Vagina (tissue), 2 donors: ENCODE measurements around the gene FOXA3. TPM values are rescaled to one million over a fixed set of nuclear protein-coding genes. Genes with fewer than 3 reads are reported as not detected.

Experiments used
- DNase-seq, 2 donors: peaks; one replicate each; pipeline ENCODE4 v3.0.0-alpha.2; 2017; ENCODE audit errors: extremely low spot score in 2 of 2
- H3K27ac ChIP-seq: fragments of 200-600 bp; sonication (generic); one replicate; pipeline ENCODE4 v1.5.1; 2019
- H3K27me3 ChIP-seq: fragments of 200-600 bp; sonication (generic); one replicate; pipeline ENCODE4 v1.5.1; 2019
- H3K36me3 ChIP-seq, 2 donors: fragments of 200-600 bp; sonication (generic); one replicate each; pipeline ENCODE4 v1.5.1; 2017 to 2019
- H3K4me1 ChIP-seq: fragments of 200-600 bp; sonication (generic); one replicate; pipeline ENCODE4 v1.5.1; 2019
- H3K4me3 ChIP-seq, 2 donors: fragments of 200-600 bp; sonication (generic); 1 replicate in 1 of 2; 2 replicates in 1 of 2; pipeline ENCODE4 v1.5.1; 2016 to 2019
- H3K9me3 ChIP-seq: fragments of 200-600 bp; sonication (generic); one replicate; pipeline ENCODE4 v1.5.1; 2019
- CTCF ChIP-seq, 3 experiments: fragments of 450-650 bp in 2 of 3; fragments of 200-600 bp in 1 of 3; sonication (generic) in 1 of 3; IDR thresholded peaks; one replicate each; pipeline ENCODE4 v1.5.1; 2017 to 2019; ENCODE audit warnings: antibody characterized with exemption in 3 of 3, mild to moderate bottlenecking in 2 of 3, moderate library complexity in 2 of 3
- POLR2A ChIP-seq, 2 donors: fragments of 450-650 bp; IDR thresholded peaks; one replicate each; pipeline ENCODE4 v1.6.1; 2017; ENCODE audit warnings: antibody characterized with exemption in 2 of 2, mild to moderate bottlenecking in 2 of 2, moderate library complexity in 2 of 2
- POLR2AphosphoS5 ChIP-seq, 2 donors: sonication (generic); formaldehyde crosslinking; IDR thresholded peaks; one replicate each; pipeline ENCODE4 v1.9.0; 2017; ENCODE audit warnings: antibody characterized with exemption in 2 of 2, mild to moderate bottlenecking in 2 of 2, low read depth in 1 of 2; ENCODE audit not compliant: insufficient read depth in 1 of 2
- intact Hi-C: fragments of 100-400 bp; cut with DNase I; formaldehyde crosslinking; loops from one replicate; pipeline ENCODE4 v1.15.1; 2023
- total RNA-seq: library from RNA; depleted of rRNA; stranded (reverse); fragments of >200 nt; gene quantifications from one replicate; pipeline ENCODE4 v1.2.3, GENCODE V29; 2016

Gene FOXA3
- total RNA-seq, 1 donor from 2014 or later: not detected

DNA sequence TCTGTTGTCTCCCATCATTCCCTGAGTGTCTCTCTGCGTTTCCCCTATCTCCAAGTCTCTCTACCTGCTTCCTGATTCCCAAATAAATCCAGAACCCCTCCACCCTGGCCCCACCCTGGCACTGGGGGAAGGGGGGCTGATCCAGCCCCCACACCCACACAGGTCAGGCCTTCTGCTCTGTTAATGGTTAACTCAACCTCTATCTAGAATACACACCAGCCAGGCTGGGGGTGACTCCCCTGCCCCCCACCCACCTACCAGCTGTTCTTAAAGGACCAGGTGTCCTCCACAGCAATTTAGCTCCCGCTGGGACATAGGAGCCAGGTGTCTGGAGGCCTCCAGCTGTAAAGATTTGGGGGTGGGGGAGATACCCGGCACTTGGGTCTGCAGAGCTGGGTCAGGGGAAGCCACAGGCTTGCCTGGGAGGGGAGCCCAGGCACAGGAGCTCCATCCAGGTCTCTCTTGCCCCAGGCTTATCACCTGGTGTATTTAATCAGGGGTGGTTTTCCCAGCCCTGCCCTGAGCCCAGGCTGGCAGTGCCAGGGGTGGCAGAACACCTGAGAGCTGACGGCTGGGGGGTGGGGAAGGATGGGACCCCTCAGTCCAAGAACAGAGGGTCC, 17.9 kb downstream of the FOXA3 start:
- H3K9me3 ChIP-seq: no peaks in the 10 kb centered on the region
- H3K36me3 ChIP-seq: no peaks in the 10 kb centered on the region
- TF ChIP-seq POLR2AphosphoS5 (IDR thresholded peaks at IDR 0.05; ENCODE audit: insufficient read depth in 1 of 2, low read depth in 1 of 2) (no peak), POLR2A (IDR thresholded peaks at IDR 0.05) (no peak), CTCF (IDR thresholded peaks at IDR 0.05) (no peak)
- no peak overlapping the region for H3K4me3 ChIP-seq
- no peaks in the 10 kb centered on the region for H3K27me3 ChIP-seq
- H3K27ac ChIP-seq: no peak overlapping the region
- intact Hi-C loops: loop anchor here (10.0 kb wide), 1 partner anchor 67 kb away; the partner anchor contains the start of gene RSPH6A
- peaks cover 38% of the 10 kb centered on the region for H3K4me1 ChIP-seq
- no peak for DNase-seq

- TF ChIP-seq CTCF (IDR thresholded peaks at IDR 0.05) (peak; percentile 49 to 70 (median 59)), POLR2AphosphoS5 (IDR thresholded peaks at IDR 0.05; ENCODE audit: insufficient read depth in 1 of 2, low read depth in 1 of 2) (peak; percentile 18 to 40), POLR2A (IDR thresholded peaks at IDR 0.05) (no peak)
- Histone ChIP-seq H3K4me3 (peak overlapping the region; percentile 21 to 32), H3K4me1 (peaks cover 36% of the 10 kb centered on the region), H3K27me3 (no peaks in the 10 kb centered on the region), H3K27ac (peak overlapping the region; percentile 60), H3K36me3 (no peaks in the 10 kb centered on the region), H3K9me3 (no peaks in the 10 kb centered on the region)
- intact Hi-C loops: loop anchor here (10.0 kb wide), 1 partner anchor 68 kb away; the partner anchor contains the start of gene RSPH6A
- no peak for DNase-seq
Observed at GRCh38 chr19:45882652-45883585, 18.8 kb downstream of the FOXA3 start.

- TF ChIP-seq POLR2A (IDR thresholded peaks at IDR 0.05) (no peak), CTCF (IDR thresholded peaks at IDR 0.05) (no peak), POLR2AphosphoS5 (IDR thresholded peaks at IDR 0.05; ENCODE audit: insufficient read depth in 1 of 2, low read depth in 1 of 2) (no peak)
- Histone ChIP-seq H3K4me3 (peak overlapping the region in 1 of 2 donors; percentile 32), H3K4me1 (peaks cover 36% of the 10 kb centered on the region), H3K27ac (no peak overlapping the region), H3K36me3 (no peaks in the 10 kb centered on the region), H3K9me3 (no peaks in the 10 kb centered on the region), H3K27me3 (no peaks in the 10 kb centered on the region)
- DNase-seq: no peak
- intact Hi-C loops: loop anchor here (10.0 kb wide), 1 partner anchor 69 kb away; the partner anchor contains the start of gene RSPH6A
Observed at GRCh38 chr19:45883586-45883880, 19.4 kb downstream of the FOXA3 start.

- TF ChIP-seq POLR2A (IDR thresholded peaks at IDR 0.05): no peak
- no peak for TF ChIP-seq POLR2AphosphoS5 (IDR thresholded peaks at IDR 0.05; ENCODE audit: insufficient read depth in 1 of 2, low read depth in 1 of 2)
- no peak for TF ChIP-seq CTCF (IDR thresholded peaks at IDR 0.05)
- Histone ChIP-seq H3K27me3 (no peaks in the 10 kb centered on the region), H3K27ac (no peak overlapping the region), H3K36me3 (no peaks in the 10 kb centered on the region), H3K4me3 (peak overlapping the region; percentile 3 to 72), H3K4me1 (peaks cover 36% of the 10 kb centered on the region), H3K9me3 (no peaks in the 10 kb centered on the region)
- intact Hi-C loops: loop anchor here (10.0 kb wide), 1 partner anchor 69 kb away; the partner anchor contains the start of gene RSPH6A
- DNase-seq: no peak
Observed at GRCh38 chr19:45883881-45884681, 20.0 kb downstream of the FOXA3 start.
